GM19452 (cell line): ENCODE results near the gene PTPRC.

ENCODE experiments used
- ATAC-seq: cut with Tn5 transposase; IDR thresholded peaks from one replicate; pipeline ENCODE4 v1.9.1; 2021; ENCODE audit not compliant: unreplicated experiment

The PTPRC gene

GRCh38 chr1:198641966-198642668 lies 3.3 kb downstream of the PTPRC start:
- ATAC-seq: no peak

- no peak for ATAC-seq
Observed at GRCh38 chr1:198642983-198643382, 4.1 kb downstream of the PTPRC start.

- no peak for ATAC-seq
Observed at GRCh38 chr1:198643808-198644207, 5.0 kb downstream of the PTPRC start.

DNA sequence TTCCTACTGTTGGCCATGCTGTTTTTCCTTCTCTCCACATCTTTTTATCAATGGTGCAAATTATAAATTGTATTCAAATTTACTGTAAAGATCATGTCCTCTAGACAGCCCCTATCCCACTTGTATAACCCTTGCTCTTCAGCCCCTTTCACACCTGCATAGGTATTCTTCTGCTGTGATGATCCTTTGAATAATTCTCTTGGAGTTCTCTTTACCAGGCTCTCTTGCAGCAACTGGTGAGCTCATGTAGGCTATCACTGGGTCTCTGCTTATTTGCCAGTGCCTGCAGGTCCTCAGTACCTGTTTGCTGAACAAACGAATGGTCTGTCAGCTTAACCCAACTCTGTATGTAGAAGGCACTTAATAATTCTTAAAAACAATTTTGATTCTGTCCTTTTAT lies 8.2 kb downstream of the PTPRC start:
- no peak for ATAC-seq

DNA sequence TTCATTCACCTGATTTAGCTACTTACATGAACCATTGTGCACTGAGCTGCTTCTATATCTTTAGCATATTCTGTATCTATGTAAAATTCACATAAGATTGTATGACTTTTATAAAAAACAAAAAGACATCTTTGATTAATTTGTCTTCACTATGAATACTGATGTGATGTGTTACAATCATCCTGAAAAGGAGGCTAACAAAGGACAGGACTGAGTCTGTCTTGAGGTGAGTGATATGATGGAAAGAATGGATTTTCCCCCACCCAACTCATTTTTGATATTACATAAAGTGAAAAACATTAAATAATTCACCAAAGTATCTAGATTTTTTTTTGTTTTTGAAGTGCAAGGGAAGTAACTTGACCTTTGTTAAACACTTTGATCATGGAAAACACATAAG lies 9.8 kb downstream of the PTPRC start:
- ATAC-seq: no peak

DNA sequence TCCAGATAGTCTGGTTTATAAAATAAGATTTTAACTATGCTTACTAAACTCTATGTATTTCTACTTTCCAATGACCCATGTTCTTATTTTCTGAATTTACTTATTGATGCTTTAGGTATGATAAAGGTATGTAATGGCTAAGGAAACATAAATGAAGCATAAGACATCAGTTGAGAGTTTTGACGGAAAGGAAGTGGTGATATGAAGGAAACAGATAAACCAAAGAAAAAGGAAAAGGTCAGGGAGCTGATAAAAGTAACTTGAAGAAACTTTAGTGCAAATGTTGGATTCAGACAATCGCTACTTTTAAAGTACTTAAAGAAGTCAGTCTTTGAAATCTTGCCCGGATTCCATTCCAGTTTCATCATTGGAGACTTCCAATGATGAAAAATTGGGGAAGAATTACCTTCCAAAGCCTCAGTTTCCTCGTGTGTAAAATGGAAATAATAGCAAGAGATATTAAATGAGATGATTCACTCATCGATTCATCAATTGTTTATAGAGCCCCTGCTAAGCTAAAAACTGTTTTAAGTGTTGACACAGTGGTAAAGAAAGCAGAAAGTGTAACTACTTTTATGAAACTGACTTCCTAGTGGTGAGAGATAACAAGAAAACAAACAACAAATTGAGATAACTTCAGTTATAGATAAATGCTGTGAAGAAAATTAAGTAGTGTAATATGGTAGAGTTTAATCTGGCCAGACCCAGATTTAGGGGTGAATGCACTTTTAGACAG lies 10.6 kb downstream of the PTPRC start:
- peak; percentile 3 for ATAC-seq

DNA sequence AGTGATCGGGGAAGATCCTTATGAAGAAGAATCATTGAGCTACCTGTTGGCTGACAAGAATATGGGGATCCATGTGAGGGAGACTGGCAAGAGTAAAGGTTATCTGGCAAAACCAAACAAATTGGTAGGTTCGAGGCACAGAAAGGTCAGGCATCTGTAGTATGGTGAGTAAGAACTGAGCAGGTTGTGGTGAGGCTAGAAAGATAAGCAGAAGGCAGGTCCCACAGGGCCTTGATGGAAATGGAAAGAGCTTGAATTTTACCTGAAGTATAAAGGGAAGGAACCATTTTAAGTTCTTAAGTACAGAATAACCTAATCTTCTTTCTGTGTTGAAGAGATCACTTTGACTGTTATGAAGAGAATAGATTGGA lies 11.1 kb downstream of the PTPRC start:
- ATAC-seq: peak; percentile 45

GRCh38 chr1:198650506-198650905 lies 11.7 kb downstream of the PTPRC start:
- ATAC-seq: no peak

- ATAC-seq: no peak
Observed at GRCh38 chr1:198651650-198652400, 13.0 kb downstream of the PTPRC start.

GRCh38 chr1:198653808-198654413 lies 15.1 kb downstream of the PTPRC start:
- ATAC-seq: no peak

GRCh38 chr1:198655459-198656121 lies 16.8 kb downstream of the PTPRC start:
- ATAC-seq: peak; percentile 31

DNA sequence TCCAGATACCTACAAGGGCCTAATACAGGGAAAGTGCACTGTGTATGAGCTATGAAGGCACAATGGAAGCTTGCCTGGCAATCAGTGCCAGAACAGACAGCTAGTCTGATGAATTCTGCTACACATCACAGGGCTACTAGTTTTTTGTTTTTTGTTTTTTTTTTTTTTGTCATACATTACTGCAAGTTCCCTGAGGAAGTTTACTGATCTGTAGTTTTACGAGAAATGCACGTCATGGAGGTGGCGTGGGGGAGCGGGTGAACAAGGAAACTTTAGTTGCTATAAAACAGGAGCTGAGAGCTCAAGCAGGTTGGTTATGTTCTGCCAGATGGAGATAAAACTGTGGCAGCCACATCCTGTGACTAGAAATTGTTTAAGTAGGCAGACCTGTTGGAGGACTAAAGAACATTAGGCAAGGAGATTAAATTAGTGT lies 17.7 kb downstream of the PTPRC start:
- ATAC-seq: peak; percentile 35

GRCh38 chr1:198657550-198658064 lies 18.8 kb downstream of the PTPRC start:
- ATAC-seq: no peak

GRCh38 chr1:198660341-198661261 lies 21.8 kb downstream of the PTPRC start:
- peak; percentile 60 for ATAC-seq

DNA sequence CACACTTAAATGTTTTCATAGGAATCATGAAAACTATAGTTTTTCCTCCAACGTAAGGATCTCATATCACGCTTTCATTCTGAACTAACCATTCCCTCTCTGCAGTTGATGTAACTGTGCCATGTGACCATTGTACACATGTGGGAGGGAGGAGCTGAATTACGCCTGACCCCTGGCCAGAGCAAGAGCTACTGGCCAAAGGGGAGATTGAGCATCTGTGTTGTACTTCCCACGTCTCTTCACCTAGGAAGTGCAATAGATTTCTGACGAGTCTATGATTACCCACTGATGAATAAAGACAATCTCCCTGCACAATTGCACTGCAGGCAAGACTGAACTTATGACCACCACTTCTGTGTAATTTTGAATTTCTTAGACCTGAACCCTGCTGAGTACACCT lies 24.0 kb downstream of the PTPRC start:
- ATAC-seq: no peak

GRCh38 chr1:198664068-198664788 lies 25.4 kb downstream of the PTPRC start:
- ATAC-seq: no peak

DNA sequence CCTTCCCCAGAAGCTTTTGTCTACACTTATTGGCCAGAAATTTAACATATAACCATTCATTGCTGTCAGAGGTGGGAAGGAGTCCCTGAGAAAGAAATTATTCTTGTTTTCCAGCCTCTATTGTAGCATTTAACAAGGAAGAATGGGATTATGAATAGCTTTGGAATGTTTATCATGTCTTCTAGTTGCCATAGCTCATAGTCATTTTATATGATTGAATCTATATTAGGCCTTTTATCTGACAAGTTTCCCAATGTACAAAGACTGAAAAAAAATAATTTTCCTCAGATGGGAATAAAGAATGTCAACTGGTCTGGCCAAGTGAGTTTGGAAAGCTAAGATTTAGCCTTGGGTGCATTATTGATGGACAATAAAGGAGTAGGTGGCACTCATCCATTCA lies 28.3 kb downstream of the PTPRC start:
- ATAC-seq: no peak

DNA sequence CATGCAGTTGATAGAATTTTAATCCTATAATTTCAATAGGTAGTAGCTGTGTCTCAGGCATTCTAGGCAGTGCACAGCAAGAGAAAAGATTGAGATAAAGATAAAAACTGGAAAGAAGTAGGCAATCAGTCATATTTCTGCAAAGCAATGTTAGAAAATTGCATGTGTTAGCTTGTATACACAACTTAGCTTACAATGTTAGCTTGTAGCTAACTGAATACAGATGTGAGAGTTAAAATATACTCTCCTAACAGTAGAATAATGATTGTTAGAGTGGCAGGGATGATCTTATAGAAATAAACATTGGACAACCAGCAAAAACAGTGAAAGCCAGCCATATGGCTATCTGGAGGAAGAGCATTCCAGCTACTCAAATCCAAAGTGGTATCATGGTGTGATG lies 29.0 kb downstream of the PTPRC start:
- no peak for ATAC-seq
